ENCODE data around the gene PMPCA.

GRCh38 chr9:136399176-136400037 lies 11.1 kb upstream of the PMPCA start:
- TF ChIP-seq CTCF (conservative IDR thresholded peaks at IDR 0.05; ENCODE audit: low read depth, low read length) (no peak), EZH2phosphoT487 (IDR thresholded peaks at IDR 0.05; ENCODE audit: borderline replicate concordance, low read length) (no peak), EZH2 (IDR thresholded peaks at IDR 0.05; ENCODE audit: low read length, unreplicated experiment) (no peak)
